ENCODE data around the gene LTBP2. TPM values are rescaled to one million over a fixed set of nuclear protein-coding genes. Genes with fewer than 3 reads are reported as not detected.

Gene LTBP2
- total RNA-seq (2022; extraction: Qiagen RNA extraction), result 7.4 to 14.0 TPM (median 11.1 TPM) in 5 replicates

DNA sequence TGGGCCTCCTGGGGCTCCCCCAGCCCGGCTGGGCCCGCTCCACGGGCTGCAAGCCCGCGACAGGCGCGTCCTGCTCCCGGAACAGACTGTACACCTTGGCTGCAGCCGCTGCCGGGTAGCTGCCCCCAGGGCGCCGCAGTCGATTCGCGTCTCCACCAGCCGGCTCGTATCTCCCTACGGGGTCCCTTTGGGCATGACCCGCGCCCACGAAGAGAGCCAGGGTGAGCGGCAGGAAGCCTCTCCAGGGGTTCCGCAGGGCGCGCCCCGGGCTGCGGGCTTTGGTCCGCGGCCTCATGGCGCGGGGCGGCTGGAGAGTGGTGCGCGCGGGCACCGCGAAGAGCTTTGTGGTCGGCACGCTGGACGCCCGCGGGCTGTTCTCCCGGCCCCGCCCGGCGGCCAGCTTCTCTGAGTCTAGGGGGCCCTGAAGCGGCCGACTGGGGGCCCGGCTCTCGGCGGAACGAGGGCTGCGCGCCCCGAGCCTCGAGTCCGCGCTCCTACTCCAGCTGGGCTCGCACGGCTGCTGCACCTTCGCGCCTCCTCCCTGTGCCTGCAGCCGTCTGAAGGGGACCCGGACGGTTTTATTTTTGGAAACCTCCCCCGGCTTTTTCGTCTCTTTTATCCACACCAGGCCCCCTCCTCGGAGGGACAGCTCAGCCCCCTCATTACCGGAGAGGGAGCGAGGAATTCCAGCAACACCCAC, at the start of gene LTBP2:
Gene LTBP2, minus strand, starts transcription at position 588 of the 700 bp plus-strand sequence. Its CDS starts 293 bp downstream, at position 295.

DNA sequence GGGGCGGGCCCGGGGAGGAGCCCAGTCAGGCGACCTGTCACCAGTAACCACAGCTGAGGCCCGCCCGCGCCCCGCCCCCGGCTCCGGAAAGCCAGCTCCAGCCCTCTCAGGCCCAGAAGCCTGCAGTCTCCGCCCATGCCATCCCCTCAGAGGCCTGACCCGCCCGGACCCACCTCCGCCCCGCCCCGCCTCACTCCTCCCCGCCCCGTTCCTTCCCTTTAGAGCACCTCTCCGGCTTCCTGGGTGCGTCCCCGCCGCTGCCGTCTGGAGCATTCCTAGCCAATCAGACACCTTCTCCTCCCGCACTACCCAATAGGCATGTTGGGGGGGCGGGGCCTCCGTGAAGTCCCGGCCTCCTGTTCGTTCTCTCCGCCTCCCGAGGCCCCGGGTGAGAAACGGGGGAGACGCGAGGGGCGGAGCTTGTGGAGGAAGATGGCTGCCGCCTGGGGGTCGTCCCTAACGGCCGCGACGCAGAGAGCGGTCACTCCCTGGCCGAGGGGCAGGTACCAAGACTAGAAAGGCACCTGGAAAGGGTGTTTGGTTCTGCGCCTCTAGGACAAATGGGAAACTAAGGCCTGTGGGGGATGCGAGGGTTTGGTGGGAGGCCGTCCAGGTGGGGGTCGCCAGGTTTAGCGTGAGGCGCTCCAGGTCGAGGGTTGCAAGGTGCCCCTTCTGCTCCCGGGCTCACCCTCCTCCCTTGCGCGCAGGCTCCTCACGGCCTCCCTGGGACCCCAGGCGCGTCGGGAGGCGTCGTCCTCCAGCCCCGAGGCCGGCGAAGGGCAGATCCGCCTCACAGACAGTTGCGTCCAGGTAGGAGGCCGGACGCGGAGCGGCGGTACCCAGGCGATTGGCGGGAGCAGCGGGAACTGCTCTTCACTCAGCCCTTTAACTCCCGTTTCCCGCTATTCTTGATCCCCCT, 118.4 kb downstream of the LTBP2 start, which contains the start of gene ISCA2:
Gene ISCA2, plus strand, starts transcription at position 423 of the 919 bp plus-strand sequence. Its CDS starts 10 bp downstream, at position 433.

DNA sequence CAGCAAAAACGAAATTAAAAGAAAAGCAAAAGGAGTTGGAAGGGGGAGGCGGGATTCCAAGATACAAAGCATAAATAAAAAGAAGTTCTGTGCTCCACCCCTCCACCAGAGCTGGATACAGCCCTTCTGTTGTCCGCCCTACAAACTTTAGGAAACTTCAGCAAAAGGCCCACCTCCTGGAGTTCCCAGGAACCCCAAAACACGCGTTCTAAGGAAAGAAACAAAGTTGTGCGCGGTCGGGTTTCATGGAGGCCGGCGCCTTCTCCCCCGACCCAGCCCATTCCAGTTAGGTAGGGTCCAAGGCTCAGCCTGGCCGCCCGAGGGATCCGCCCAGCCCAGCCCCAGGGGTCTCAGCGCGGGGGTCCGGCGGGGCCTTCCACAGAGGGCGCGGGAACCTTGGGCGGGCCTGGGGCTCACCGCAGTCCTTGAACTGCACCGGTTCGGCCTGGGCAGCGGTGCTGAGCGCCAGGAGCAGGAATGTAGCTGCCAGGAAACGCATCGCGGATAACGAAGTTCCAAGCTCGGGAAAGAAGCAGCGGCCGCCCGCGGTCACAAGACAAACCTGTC, 119.2 kb downstream of the LTBP2 start, which contains the start of gene NPC2:
Gene NPC2, minus strand, starts transcription at position 530 of the 567 bp plus-strand sequence. Its CDS starts 31 bp downstream, at position 499.

Other genes with a start within 250 kb of the LTBP2 start
- not detected in 5 replicates for gene SYNDIG1L, start 186.0 kb downstream of the LTBP2 start, total RNA-seq (2022; extraction: Qiagen RNA extraction)
- 221 to 310 TPM (median 247 TPM) in 5 replicates for gene NPC2, start 118.9 kb downstream of the LTBP2 start, total RNA-seq (2022; extraction: Qiagen RNA extraction)
- 34.9 to 39.5 TPM (median 37.1 TPM) in 5 replicates for gene ISCA2, start 118.5 kb downstream of the LTBP2 start, total RNA-seq (2022; extraction: Qiagen RNA extraction)
- 20.3 to 26.8 TPM (median 23.6 TPM) in 5 replicates for gene AREL1, start 100.8 kb upstream of the LTBP2 start, total RNA-seq (2022; extraction: Qiagen RNA extraction)
- gene FCF1, start 100.9 kb upstream of the LTBP2 start, total RNA-seq (2022; extraction: Qiagen RNA extraction), result 51.2 to 63.9 TPM (median 53.2 TPM) in 5 replicates
- 37.9 to 44.8 TPM (median 41.5 TPM) in 5 replicates for gene YLPM1, start 151.1 kb upstream of the LTBP2 start, total RNA-seq (2022; extraction: Qiagen RNA extraction)

All from A549 treated with dexamethasone at 1 μM for 4 hours (cell line).